H1 (cell line): ENCODE data around the gene SPEF2. TPM values are rescaled to one million over a fixed set of nuclear protein-coding genes. Genes with fewer than 3 reads are reported as not detected.

ENCODE experiments used
- CTCF ChIA-PET: fragments of 300-600 bp; sonication (Branson Sonifier 250); formaldehyde crosslinking; loops from one replicate; lab custom pipeline; 2021; ENCODE audit not compliant: partially characterized antibody; lab: Charles Lee
- POLR2A ChIA-PET: fragments of 300-600 bp; sonication (Branson Sonifier 250); formaldehyde crosslinking; loops from one replicate; lab custom pipeline; 2021; ENCODE audit warnings: inconsistent platforms; ENCODE audit not compliant: partially characterized antibody; lab: Charles Lee
- DNase-seq, 2 experiments: peaks; one replicate each; pipeline versions ENCODE4 v3.0.0 to v3.0.0-alpha.2; 2010 to 2022; ENCODE audit warnings: low spot score in 2 of 2, low read depth in 1 of 2, mixed read lengths in 1 of 2
- FAIRE-seq: peaks from 2 replicates; lab custom pipeline; 2011; peaks lifted over from hg19 to GRCh38; lab: Jason Lieb, UNC
- H2AFZ ChIP-seq: 2 replicates; pipeline ENCODE4 v1.8.1; 2012; ENCODE audit warnings: low read length, inconsistent platforms
- H2AK5ac ChIP-seq: 2 replicates; pipeline ENCODE4 v1.6.1; 2013; ENCODE audit warnings: low read depth, low read length
- H2BK120ac ChIP-seq: replicated peaks from 2 replicates; pipeline ENCODE3; 2013; ENCODE audit warnings: low read depth, low read length, inconsistent platforms
- H2BK12ac ChIP-seq: 2 replicates; pipeline ENCODE4 v1.6.1; 2013; ENCODE audit warnings: low read depth, low read length
- H2BK15ac ChIP-seq: 2 replicates; pipeline ENCODE4 v1.6.1; 2013; ENCODE audit warnings: low read length
- H2BK20ac ChIP-seq: 2 replicates; pipeline ENCODE4 v1.6.1; 2013; ENCODE audit warnings: low read length
- H2BK5ac ChIP-seq: 2 replicates; pipeline ENCODE4 v1.6.1; 2013; ENCODE audit warnings: low read depth, low read length
- H3K14ac ChIP-seq: 2 replicates; pipeline ENCODE4 v1.6.1; 2013; ENCODE audit warnings: inconsistent platforms; ENCODE audit not compliant: insufficient read length
- H3K18ac ChIP-seq: 2 replicates; pipeline ENCODE4 v1.6.1; 2013; ENCODE audit warnings: low read length; ENCODE audit errors: extremely low read depth
- H3K23ac ChIP-seq: 2 replicates; pipeline ENCODE4 v1.6.1; 2013; ENCODE audit warnings: inconsistent platforms; ENCODE audit not compliant: insufficient read length
- H3K23me2 ChIP-seq: 2 replicates; pipeline ENCODE4 v1.6.1; 2013; ENCODE audit warnings: low read depth, low read length
- H3K27ac ChIP-seq: 2 replicates; pipeline ENCODE4 v1.6.1; 2011; ENCODE audit warnings: low read depth, low read length, inconsistent platforms
- H3K27me3 ChIP-seq, 4 experiments: replicated peaks in 1 of 4; 1 replicate in 1 of 4; 2 replicates in 3 of 4; pipeline versions ENCODE4 v1.6.1 to v1.8.1; 2011 to 2013; ENCODE audit warnings: low read length in 3 of 4, mild to moderate bottlenecking in 3 of 4, inconsistent platforms in 2 of 4, mixed read lengths in 2 of 4, moderate library complexity in 1 of 4; ENCODE audit not compliant: control insufficient read depth in 3 of 4, insufficient read depth in 3 of 4; ENCODE audit errors: extremely low read depth in 1 of 4
- H3K36me3 ChIP-seq, 4 experiments: 2 replicates each; pipeline versions ENCODE4 v1.6.1 to v1.8.1; 2011 to 2013; ENCODE audit warnings: mild to moderate bottlenecking in 4 of 4, low read length in 3 of 4, moderate library complexity in 2 of 4, control low read depth in 1 of 4, inconsistent platforms in 1 of 4; ENCODE audit not compliant: insufficient read depth in 4 of 4, control insufficient read depth in 2 of 4
- H3K4ac ChIP-seq: replicated peaks from 2 replicates; pipeline ENCODE3; 2013; ENCODE audit warnings: low read length, low read depth, mixed read lengths, inconsistent platforms; ENCODE audit not compliant: insufficient read length
- H3K4me1 ChIP-seq, 4 experiments: replicated peaks in 1 of 4; 1 replicate in 1 of 4; 2 replicates in 3 of 4; pipeline versions ENCODE4 v1.6.1 to v1.8.1; 2011 to 2013; ENCODE audit warnings: low read length in 3 of 4, inconsistent platforms in 2 of 4, mixed read lengths in 1 of 4; ENCODE audit not compliant: insufficient read depth in 4 of 4, control insufficient read depth in 3 of 4
- H3K4me2 ChIP-seq, 2 experiments: 2 replicates each; pipeline versions ENCODE4 v1.6.1 to v1.8.1; 2011 to 2013; ENCODE audit warnings: low read depth in 2 of 2, low read length in 2 of 2, control low read depth in 1 of 2, inconsistent platforms in 1 of 2, mild to moderate bottlenecking in 1 of 2; ENCODE audit not compliant: insufficient read depth in 1 of 2
- H3K4me3 ChIP-seq, 4 experiments: fragments of 200-600, 300-600 bp in 1 of 4; sonication (generic), shearing (Covaris generic), sonication (Bioruptor Twin) in 1 of 4; 2 replicates each; pipeline versions ENCODE4 v1.5.1 to v1.8.1; 2011 to 2016; ENCODE audit warnings: low read length in 4 of 4, low read depth in 3 of 4, control low read depth in 2 of 4, inconsistent platforms in 2 of 4, mild to moderate bottlenecking in 2 of 4, mixed read lengths in 1 of 4, moderate library complexity in 1 of 4; ENCODE audit not compliant: insufficient read depth in 2 of 4; ENCODE audit errors: extremely low read depth in 1 of 4
- H3K56ac ChIP-seq: replicated peaks from 2 replicates; pipeline ENCODE3; 2013; ENCODE audit warnings: low read depth, mild to moderate bottlenecking, mixed read lengths, low read length, inconsistent platforms; ENCODE audit not compliant: insufficient read length
- H3K79me1 ChIP-seq: 2 replicates; pipeline ENCODE4 v1.6.1; 2013; ENCODE audit warnings: low read depth, low read length, control low read depth
- H3K79me2 ChIP-seq, 2 experiments: 2 replicates each; pipeline versions ENCODE4 v1.6.1 to v1.8.1; 2012 to 2013; ENCODE audit warnings: low read length in 2 of 2, mild to moderate bottlenecking in 2 of 2, inconsistent platforms in 1 of 2; ENCODE audit not compliant: insufficient read depth in 2 of 2, control insufficient read depth in 1 of 2
- H3K9ac ChIP-seq, 4 experiments: replicated peaks in 1 of 4; 1 replicate in 1 of 4; 2 replicates in 3 of 4; pipeline versions ENCODE4 v1.6.1 to v1.8.1; 2011 to 2013; ENCODE audit warnings: low read depth in 3 of 4, low read length in 3 of 4, control low read depth in 2 of 4, mild to moderate bottlenecking in 2 of 4, moderate library complexity in 2 of 4, inconsistent platforms in 1 of 4; ENCODE audit errors: extremely low read depth in 1 of 4
- H3K9me3 ChIP-seq, 2 experiments: 2 replicates each; pipeline versions ENCODE4 v1.6.1 to v1.8.1; 2012 to 2013; ENCODE audit warnings: mild to moderate bottlenecking in 2 of 2, moderate library complexity in 2 of 2, control low read depth in 1 of 2, inconsistent platforms in 1 of 2, low read depth in 1 of 2, low read length in 1 of 2, mixed read lengths in 1 of 2; ENCODE audit not compliant: insufficient read depth in 2 of 2
- H4K20me1 ChIP-seq, 2 experiments: replicated peaks in 1 of 2; 2 replicates each; pipeline versions ENCODE3 to v1.8.1; 2011 to 2013; ENCODE audit warnings: inconsistent platforms in 2 of 2, low read length in 2 of 2, mild to moderate bottlenecking in 1 of 2; ENCODE audit not compliant: insufficient read depth in 2 of 2, control insufficient read depth in 1 of 2
- H4K5ac ChIP-seq: 2 replicates; pipeline ENCODE4 v1.6.1; 2013; ENCODE audit warnings: low read length, low read depth, mixed read lengths, inconsistent platforms; ENCODE audit not compliant: insufficient read length
- H4K8ac ChIP-seq: 2 replicates; pipeline ENCODE4 v1.8.0; 2013; ENCODE audit warnings: mild to moderate bottlenecking, moderate library complexity, low read length, inconsistent platforms; ENCODE audit not compliant: insufficient read depth; ENCODE audit errors: extremely low read depth
- H4K91ac ChIP-seq: replicated peaks from 2 replicates; pipeline ENCODE3; 2013; ENCODE audit warnings: low read length, mixed read lengths, inconsistent platforms; ENCODE audit not compliant: insufficient read length
- ASH2L ChIP-seq: fragments of 200-600, 300-600 bp; sonication (generic); IDR thresholded peaks from one replicate; pipeline ENCODE4 v1.7.1; 2017; ENCODE audit warnings: low read length
- ATF3 ChIP-seq: IDR thresholded peaks from 2 replicates; pipeline ENCODE4 v1.6.1; 2011; ENCODE audit warnings: low read depth, mild to moderate bottlenecking, low read length; ENCODE audit not compliant: insufficient read depth
- CHD1 ChIP-seq: IDR thresholded peaks from 2 replicates; pipeline ENCODE4 v1.6.1; 2012; ENCODE audit warnings: low read depth, low read length, improper control_type of control experiment
- CHD2 ChIP-seq: IDR thresholded peaks from 2 replicates; pipeline ENCODE4 v1.6.1; 2012; ENCODE audit warnings: low read length, improper control_type of control experiment
- CREB1 ChIP-seq: IDR thresholded peaks from 2 replicates; pipeline ENCODE4 v1.6.1; 2012; ENCODE audit warnings: inconsistent platforms
- EGR1 ChIP-seq: IDR thresholded peaks from 2 replicates; pipeline ENCODE4 v1.6.1; 2011; ENCODE audit warnings: low read depth, low read length, borderline replicate concordance
- FOSL1 ChIP-seq: IDR thresholded peaks from 2 replicates; pipeline ENCODE4 v1.6.1; 2011; ENCODE audit warnings: mild to moderate bottlenecking, low read depth, low read length, moderate library complexity; ENCODE audit not compliant: insufficient read depth
- NRF1 ChIP-seq: IDR thresholded peaks from 2 replicates; pipeline ENCODE4 v1.6.1; 2011; ENCODE audit warnings: mild to moderate bottlenecking, low read depth, low read length, improper control_type of control experiment
- POLR2A ChIP-seq, 2 experiments: IDR thresholded peaks; 1 replicate in 1 of 2; 2 replicates in 1 of 2; pipeline ENCODE4 v1.6.1; 2011; ENCODE audit warnings: low read depth in 2 of 2, low read length in 2 of 2, mild to moderate bottlenecking in 2 of 2; ENCODE audit errors: control extremely low read depth in 1 of 2
- POU5F1 ChIP-seq: IDR thresholded peaks from 2 replicates; pipeline ENCODE4 v1.6.1; 2011; ENCODE audit warnings: low read depth, mild to moderate bottlenecking, low read length, moderate library complexity
- RBBP5 ChIP-seq: IDR thresholded peaks from 2 replicates; pipeline ENCODE4 v1.7.1; 2012; ENCODE audit warnings: low read depth, mild to moderate bottlenecking, inconsistent platforms, low read length, moderate library complexity, borderline replicate concordance
- RNF2 ChIP-seq: fragments of 200-900, 300-1000 bp; sonication (generic); IDR thresholded peaks from 2 replicates; pipeline ENCODE4 v1.7.1; 2016; ENCODE audit warnings: borderline replicate concordance, low read depth, mild to moderate bottlenecking, antibody characterized with exemption, low read length; ENCODE audit not compliant: poor library complexity, severe bottlenecking; ENCODE audit errors: missing control alignments
- SP2 ChIP-seq: IDR thresholded peaks from 2 replicates; pipeline ENCODE4 v1.6.1; 2012; ENCODE audit warnings: mild to moderate bottlenecking, low read length, inconsistent platforms
- TAF1 ChIP-seq: IDR thresholded peaks from 2 replicates; pipeline ENCODE4 v1.6.1; 2011; ENCODE audit warnings: mild to moderate bottlenecking, low read depth, low read length
- WGBS, 2 experiments: shearing (Covaris generic) in 1 of 2; methylation state at CpG; one replicate each; pipeline versions ENCODE4 v1.1.6 to v1.1.7; 2013 to 2015; ENCODE audit warnings: low lambda C conversion rate in 2 of 2, mixed read lengths in 2 of 2, inconsistent platforms in 1 of 2, low coverage in 1 of 2, missing lambda C conversion rate in 1 of 2; ENCODE audit not compliant: insufficient replicate concordance in 2 of 2, insufficient coverage in 1 of 2, insufficient read length in 1 of 2; ENCODE audit errors: extremely low coverage in 1 of 2, missing lambda C conversion rate in 1 of 2; 5-methylcytosine and 5-hydroxymethylcytosine counted together
- polyA plus RNA-seq, 7 experiments: library from polyadenylated mRNA; depleted of rRNA in 3 of 7; stranded (reverse) in 5 of 7; unstranded in 2 of 7; fragments of >200 nt in 5 of 7; fragments of 200-250 nt in 2 of 7; gene quantifications; 1 replicate in 5 of 7; 2 replicates in 1 of 7; 4 replicates in 1 of 7; pipeline versions ENCODE4 v1.2.1 to v1.2.3, GENCODE V29; 2011 to 2013; ENCODE audit warnings: missing spikeins in 2 of 7, mixed read lengths in 2 of 7
- total RNA-seq: library from RNA; stranded (reverse); fragmentation: NEBNext Ultra II Directional; extraction: Animal tissue kit (Norgen Biotek cat#: 25700); gene quantifications from 2 replicates; pipeline ENCODE4 v1.2.1, GENCODE V29; 2021

SPEF2 gene
- total and polyA plus RNA-seq, 2 of the 8 experiments (the other 6 are each of a cell fraction or from before 2014, with no cell fraction given) = 0.14 to 0.73 TPM

- FAIRE-seq (no peak), DNase-seq (no peak)
- no peak overlapping the region for H3K23ac ChIP-seq
- POLR2A ChIA-PET = no interaction called here
- no peak overlapping the region for H3K4ac ChIP-seq
- WGBS, 2 experiments = 95% methylated on average over 2 of the region's 2 CpGs; no CpG with 5 or more reads in 1 of the 2 experiments
- CTCF ChIA-PET = interaction anchor here (1.0 kb wide), 1 partner anchor 32 kb away, joined by 3 read pairs; no protein-coding TSS in a partner anchor
- no peak overlapping the region for H4K5ac ChIP-seq
- no peak overlapping the region for H3K4me3 ChIP-seq
- H3K27me3 ChIP-seq = no peaks in the 10 kb centered on the region
- no peaks in the 10 kb centered on the region for H3K79me1 ChIP-seq
- no peak overlapping the region for H2AFZ ChIP-seq
- no peaks in the 10 kb centered on the region; a peak in 1 of 8 replicates for H3K36me3 ChIP-seq
- H3K27ac ChIP-seq = no peak overlapping the region
- TF ChIP-seq ATF3 (no peak), TAF1 (no peak), POLR2A (IDR thresholded peaks at IDR 0.05; ENCODE audit: control extremely low read depth in 1 of 2, low read depth in 2 of 2, low read length in 2 of 2) (no peak), ASH2L (no peak), POU5F1 (no peak), RNF2 (no peak), CHD2 (no peak), NRF1 (no peak), FOSL1 (no peak), SP2 (no peak), CHD1 (no peak), CREB1 (no peak), EGR1 (no peak), RBBP5 (no peak)
- no peak overlapping the region for H2BK120ac ChIP-seq
- no peak overlapping the region for H2BK5ac ChIP-seq
- H4K8ac ChIP-seq = no peak overlapping the region
- no peaks in the 10 kb centered on the region for H3K4me1 ChIP-seq
- no peaks in the 10 kb centered on the region for H4K20me1 ChIP-seq
- H3K18ac ChIP-seq = no peak overlapping the region
- no peak overlapping the region for H2BK15ac ChIP-seq
- H3K56ac ChIP-seq = no peak overlapping the region
- H3K79me2 ChIP-seq = no peaks in the 10 kb centered on the region
- no peaks in the 10 kb centered on the region for H3K9me3 ChIP-seq
- no peak overlapping the region for H3K14ac ChIP-seq
- H2BK20ac ChIP-seq = no peak overlapping the region
- no peak overlapping the region for H3K4me2 ChIP-seq
- no peaks in the 10 kb centered on the region for H3K23me2 ChIP-seq
- H2BK12ac ChIP-seq = no peak overlapping the region
- no peak overlapping the region for H2AK5ac ChIP-seq
- no peak overlapping the region for H4K91ac ChIP-seq
- no peak overlapping the region for H3K9ac ChIP-seq
These were observed 201.4 kb downstream of the SPEF2 start for GRCh38 chr5:35819026-35819425.
